Hematopoietic multipotent progenitor cell treated with erythropoietin and hydrocortisone succinate and interleukin-3 and kit ligand, for 8 days (in vitro differentiated cells): Measurements from ENCODE around the gene ANKRD11.
A peak's percentile ranks its signal among the peaks of the same experiment; 100 is the strongest.

Experiments
- DNase-seq: peaks from one replicate; pipeline ENCODE4 v3.0.0-alpha.2; 2015

The ANKRD11 gene

DNA sequence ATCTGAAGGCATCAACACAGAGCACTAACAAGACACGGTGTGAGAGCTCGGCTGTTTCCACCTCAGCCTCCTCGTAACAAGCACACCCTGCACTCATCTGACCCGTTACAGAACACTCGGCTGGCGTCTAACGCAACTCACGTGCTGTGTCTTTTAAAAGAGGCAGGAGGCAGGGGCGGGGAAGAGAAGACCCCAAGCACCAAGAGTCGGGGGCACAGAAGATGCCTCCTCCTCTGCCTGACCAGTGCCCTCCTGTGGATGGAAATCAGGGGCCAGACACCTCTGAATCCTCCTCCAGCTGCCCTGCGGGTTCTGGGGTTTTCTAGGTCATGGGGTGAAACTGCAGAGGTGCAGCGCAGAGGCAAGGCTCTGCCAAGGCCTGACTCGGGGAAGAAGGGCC is 198.6 kb downstream of the ANKRD11 start:
- DNase-seq: no peak

DNA sequence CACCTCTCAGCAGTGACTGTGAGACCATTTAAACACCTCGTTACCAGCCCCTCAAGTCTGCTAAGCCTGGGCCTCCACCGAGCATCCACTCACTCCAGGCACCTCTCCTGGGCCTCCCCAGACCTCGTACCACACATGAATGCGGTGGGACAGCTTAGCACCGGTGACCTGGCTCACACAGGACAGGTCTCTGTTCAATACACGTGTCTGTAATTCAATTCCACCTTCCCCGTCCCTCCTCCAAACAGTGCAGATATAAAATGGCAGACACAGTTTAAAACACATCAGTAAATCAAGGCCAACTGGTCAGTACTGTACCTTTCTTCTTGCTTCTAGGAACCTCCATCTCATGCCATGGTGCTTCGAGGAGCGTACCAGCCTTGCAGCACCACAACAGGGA is 199.0 kb downstream of the ANKRD11 start:
- no peak for DNase-seq

DNA sequence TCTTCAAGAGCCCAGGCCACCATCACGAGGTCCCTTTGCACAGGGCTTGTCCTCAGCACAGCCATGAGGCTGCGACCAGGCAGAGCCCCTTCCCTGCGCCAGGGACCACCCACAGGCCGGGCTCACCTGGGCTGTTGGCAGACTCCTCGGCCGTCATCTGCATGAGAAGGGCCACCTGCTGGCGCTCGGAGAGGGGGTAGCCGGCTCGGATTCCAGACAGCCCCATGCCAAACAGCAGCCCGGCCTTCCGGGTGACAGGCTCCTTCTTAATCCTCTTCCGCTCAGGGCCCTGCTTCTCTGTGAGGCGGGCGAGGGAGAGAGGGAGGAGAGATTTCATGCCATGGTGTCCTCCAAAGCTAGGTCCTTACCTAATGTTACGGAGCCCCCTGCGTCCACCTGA is 199.5 kb downstream of the ANKRD11 start:
- DNase-seq: no peak

DNA sequence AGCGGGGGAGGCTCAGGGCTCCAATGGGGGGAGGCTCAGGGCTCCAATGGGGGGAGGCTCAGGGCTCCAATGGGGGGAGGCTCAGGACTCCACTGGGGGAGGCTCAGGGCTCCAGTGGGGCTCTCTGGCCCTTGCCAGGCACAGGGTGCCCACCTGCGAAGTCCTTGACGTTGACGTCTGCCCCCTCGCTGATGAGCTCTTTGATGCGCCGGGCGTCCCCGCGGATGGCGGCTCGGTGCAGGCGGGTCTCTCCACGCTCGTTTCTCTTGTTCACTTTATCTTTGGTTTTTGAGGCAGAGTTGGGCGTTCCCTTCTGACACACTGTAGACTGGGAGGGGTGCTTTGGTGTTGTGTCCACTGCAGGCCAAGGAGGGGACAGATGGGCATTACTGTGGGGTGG is 199.9 kb downstream of the ANKRD11 start:
- DNase-seq: no peak

DNA sequence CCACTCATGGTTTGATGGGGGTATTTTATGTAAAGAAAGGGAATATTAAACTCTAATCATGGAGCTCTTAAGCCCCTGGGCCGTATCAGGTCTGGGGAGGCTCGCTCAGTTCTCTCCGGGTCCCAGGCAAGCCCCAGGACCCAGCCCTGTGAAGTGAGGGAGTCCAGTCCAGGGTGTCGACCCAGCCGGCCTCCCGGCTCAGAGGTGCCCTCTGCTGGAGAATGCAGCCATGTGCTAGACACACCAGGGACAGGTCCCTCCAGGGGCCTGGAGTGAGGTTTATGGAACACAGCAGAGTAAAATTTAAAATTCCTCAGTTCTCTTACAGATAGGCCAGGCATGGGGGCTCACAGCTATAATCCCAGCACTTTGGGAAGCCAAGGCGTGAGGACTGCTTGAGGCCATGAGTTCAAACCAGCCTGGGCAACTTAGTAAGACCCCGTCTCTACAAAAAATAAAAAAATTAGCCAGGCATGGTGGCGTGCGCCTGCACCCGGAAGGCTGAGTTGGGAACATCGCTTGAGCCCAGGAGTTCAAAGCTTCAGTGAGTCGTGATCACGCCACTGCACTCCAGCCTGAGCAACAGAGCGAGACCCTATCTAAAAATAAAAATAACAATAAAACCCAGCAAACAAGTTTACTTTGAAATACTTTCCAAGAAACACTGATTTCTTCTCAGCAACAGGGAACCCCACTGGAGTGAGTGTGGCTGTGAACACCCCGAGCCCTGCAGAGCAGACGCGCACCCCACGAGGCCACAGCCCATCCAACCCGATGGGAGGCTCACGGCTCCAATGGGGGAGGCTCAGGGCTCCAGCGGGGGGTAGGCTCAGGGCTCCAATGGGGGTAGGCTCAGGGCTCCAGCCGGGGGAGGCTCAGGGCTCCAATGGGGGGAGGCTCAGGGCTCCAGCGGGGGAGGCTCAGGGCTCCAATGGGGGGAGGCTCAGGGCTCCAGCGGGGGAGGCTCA is 200.6 kb downstream of the ANKRD11 start:
- DNase-seq: peak; percentile 74

DNA sequence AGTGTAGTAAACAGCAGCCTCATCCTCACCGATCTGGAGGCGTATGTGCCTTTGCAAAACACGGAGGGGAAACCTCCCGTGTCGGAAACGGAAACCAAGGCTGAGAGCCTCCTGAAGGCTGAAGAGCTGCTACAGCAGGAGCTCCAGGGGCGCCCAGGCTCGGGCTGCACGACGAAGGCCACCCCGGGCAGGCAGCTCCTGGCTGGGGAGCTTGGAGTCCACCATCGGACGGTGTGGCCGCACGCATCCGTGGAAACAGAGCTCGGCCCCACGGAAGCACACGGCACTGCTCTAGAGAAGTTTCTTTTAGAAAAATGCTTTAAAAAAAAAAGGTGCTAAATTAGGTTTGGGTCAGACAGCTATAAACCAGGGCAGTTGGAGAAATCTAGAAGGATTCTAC is 201.4 kb downstream of the ANKRD11 start:
- DNase-seq: no peak

DNA sequence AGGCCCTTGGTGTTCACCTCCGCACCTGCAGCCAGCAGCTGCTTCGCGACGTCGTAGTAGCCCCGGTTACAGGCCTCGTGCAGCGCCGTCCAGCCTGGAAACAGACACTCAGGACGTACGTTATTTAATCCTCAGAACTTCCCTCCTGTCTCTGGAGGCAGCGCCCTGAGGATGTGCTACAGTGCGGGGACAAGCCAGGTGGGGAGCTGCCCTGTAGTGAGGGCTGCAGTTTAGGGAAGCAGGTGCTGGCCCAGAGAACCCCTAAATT is 201.8 kb downstream of the ANKRD11 start:
- DNase-seq: no peak

DNA sequence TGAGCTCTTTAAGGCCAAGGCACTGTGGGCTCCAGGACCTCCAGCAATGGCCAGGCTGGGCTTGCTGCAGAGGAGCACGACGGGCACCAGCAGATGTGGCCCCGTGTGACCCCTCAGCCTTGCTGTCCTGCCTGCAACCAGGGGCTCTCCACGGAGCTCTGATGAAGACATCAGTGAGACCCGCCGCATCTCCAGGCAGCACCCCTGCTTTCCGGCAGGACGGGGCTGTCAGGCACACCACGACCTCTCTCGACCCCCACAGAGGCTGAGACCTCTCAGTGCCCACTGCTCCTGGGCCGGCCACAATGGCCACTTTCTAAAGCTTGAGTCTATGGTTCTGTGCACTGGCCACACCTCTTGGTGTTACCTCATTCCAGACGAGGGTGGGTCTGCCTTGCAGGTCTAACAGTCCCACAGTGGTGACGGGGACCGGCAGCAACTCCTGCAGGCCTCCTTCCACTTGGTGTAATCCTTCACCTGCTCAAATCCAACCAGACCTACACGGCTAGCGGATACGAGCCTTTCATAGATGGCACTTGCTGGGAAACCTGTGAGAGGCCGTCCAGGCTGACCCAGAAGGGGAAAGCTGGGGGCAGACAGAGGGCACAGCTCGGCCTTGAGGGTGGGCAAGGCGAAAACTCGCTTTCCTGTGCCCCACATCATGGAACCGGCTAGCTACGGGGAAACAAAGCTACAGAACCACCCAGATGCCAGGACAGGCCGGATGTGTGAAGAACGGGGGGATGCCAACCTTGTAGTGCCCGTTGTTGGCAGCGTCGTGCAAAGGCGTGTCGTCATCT is 202.4 kb downstream of the ANKRD11 start:
- no peak for DNase-seq

DNA sequence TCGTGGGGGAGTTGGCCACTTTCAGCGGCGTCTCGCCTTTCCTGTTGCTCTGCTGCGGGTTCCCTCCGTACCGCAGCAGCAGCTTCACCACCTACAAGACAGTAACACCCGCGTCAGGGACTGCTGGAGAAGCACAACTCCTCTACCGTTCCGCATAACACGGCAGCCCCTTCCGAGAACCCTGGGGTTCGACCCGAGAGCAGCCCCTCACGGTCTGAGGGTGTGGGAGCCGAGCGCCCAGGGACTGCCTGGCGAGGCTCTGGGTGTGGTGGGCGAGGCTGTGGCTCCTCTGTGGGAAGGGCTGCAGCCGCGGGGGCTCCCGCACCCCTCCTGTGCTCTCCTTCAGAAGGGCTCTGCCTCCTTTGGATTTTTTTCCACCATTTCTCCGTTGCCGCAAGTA is 204.3 kb downstream of the ANKRD11 start:
- DNase-seq: no peak

DNA sequence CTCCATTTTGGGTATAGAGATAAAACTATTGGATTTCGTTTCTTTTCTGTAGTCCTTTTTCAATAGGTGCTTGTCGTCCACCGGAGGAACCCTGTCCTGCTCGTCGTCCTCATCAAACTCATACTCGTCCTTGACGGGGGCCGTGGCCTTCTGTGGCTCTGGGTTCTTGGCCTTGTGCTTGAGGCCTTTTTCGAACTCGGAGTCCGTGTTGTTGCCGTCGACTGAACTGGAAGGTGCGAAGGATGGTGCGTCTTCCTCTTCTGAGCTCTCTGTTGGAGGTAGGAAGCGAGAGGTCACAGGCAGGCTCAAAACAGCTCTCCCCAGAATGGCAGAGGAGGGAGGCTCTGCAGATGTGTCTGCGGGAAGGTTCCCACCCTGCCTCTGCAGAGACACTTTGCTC is 205.0 kb downstream of the ANKRD11 start:
- no peak for DNase-seq

DNA sequence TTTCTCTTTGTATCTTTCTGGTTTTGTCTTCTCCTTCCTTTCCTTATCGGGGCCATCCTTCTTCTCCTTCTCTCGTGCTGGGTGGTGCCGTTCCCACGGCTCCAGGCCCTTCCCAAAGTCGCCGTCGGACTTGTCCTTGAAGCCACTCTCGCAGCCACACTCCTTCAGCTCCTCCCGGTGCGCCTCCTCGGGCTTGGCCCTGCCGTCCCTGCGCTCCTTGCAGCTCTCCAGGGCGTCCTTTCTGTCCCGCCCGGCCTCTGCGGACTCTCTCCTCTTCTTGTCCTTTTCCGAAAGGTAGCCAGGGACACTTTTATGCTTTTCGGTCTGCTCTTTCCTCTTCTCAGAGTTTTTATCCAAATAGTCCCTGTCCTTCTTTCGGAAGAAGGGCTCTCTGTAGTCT is 206.9 kb downstream of the ANKRD11 start:
- no peak for DNase-seq

DNA sequence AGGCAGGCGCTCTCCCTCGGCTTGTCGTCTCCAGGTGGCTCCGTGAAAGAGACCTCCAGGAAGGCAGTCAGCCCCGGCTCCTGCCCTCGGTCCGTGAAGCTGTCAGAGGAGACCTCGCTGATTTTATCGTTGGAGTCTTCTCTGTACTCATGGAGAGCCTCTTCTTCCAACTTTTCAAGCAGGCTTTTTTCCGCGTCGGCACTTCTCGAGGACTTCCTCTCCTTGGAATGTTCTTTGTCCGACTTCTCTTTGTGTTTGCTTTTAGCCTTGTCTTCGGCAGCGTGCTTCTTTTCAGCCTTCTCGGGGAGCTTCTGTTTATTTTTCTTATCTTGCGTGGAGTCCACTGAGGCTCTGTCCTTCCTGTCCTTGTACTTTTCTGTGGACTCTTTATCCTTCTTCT is 207.8 kb downstream of the ANKRD11 start:
- DNase-seq: no peak

DNA sequence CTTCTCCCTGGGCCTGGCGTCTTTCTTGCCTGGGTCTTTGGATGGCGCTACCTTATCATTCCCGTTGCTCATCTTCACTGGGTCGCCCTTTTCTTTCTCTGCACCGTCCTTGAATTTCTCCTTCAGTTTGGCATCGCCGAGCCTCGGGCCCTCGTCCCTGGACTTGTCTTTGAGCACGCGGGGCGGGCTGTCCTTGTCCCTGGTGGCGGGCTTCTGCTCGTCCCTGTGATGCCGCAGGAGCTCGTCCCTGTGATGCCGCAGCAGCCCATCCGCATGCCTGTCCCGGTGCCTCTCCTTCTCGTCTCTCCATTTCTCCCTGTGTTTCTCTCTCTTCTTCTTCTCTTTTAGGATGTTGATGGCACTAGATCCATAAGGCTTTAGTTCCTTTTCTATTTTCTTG is 208.5 kb downstream of the ANKRD11 start:
- no peak for DNase-seq

DNA sequence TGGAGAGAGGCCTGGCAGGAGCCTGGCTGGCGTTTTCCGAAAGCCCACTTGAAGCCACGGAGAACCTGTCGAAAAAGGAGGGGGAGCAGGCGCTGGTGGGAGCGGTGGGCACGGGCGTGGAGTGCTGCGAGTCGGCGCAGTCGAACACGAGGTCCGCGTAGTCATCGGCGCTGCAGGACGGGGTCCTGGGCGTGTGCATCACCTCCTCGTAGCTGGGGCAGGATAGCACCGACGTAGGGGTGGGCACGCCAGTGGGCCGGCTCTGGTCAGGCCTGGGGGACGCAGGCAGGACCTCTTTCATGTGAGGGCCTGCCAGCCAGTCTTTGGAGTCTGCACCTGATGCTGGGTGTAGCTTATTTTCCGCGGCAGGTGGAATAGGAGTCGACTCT is 209.2 kb downstream of the ANKRD11 start:
- no peak for DNase-seq

DNA sequence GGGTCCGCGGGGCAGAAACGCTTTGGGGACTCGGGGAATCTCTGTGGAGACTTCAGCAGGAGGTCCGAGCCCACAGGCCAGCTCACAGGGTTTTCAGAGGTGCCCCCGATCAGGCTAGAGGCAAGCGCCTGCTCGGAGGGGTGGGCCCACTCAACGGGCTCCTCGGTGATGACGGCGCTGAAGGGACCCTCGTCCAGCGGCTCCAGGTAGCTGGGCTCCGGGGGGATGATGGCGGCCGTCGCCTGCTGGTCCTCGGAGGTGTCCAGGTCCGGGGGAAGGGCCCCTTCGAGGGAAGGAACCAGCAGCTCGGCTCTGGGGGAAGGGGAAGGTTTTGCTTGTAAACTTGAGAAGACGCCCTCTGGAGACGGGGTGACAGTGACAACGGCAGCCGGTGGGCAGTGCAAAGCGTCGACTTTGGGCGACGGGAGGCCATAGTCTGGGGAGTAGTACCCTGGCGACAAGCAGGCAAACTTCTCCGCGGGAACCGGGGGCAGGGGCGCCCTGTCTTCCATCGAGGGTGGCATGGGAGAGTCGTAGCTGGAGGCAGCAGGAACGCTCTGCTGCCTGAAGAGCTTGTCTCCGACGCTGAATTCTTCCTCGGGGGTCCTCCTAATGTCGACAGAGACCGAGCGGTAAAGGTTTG is 209.7 kb downstream of the ANKRD11 start:
- DNase-seq: no peak

DNA sequence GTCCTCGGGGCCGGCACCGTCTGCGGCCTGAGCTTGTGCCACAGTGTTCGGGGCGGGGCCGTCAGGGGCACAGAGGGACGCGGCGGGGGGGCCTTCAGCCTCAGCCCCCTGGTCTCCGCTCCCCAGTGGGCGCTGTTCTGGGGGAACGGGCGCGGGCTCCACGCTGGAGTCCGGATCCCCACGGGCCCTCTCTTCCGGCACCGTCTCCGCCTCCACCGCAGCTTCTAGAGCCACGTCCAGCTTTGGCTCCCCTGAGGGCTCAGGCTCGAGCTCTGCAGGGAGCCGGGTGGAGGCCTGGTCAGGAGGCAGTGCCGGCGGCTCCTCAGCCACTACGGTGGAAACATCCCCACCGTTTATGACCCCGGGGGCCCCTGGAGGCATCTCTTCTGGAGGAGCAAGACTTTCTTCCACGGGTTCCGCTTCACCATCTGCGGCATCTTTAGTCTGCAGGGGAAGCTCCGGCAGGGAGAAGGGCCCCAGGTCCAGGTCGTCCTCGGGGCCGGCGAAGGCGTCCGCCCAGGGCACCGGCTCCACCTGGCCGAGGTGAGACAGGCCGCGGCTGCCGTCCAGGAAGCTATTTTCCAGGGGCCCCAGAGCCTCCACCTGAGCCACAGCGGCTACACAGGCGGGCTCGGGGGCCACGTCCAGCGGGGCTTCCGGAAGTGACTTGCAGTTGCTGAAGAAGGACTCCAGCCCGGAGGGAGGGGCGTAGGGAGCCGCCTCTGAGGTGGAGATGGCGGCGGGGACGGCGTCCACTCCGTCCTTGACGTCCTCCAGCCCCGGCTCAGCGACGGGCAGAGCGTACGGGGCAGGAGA is 210.5 kb downstream of the ANKRD11 start:
- no peak for DNase-seq

DNA sequence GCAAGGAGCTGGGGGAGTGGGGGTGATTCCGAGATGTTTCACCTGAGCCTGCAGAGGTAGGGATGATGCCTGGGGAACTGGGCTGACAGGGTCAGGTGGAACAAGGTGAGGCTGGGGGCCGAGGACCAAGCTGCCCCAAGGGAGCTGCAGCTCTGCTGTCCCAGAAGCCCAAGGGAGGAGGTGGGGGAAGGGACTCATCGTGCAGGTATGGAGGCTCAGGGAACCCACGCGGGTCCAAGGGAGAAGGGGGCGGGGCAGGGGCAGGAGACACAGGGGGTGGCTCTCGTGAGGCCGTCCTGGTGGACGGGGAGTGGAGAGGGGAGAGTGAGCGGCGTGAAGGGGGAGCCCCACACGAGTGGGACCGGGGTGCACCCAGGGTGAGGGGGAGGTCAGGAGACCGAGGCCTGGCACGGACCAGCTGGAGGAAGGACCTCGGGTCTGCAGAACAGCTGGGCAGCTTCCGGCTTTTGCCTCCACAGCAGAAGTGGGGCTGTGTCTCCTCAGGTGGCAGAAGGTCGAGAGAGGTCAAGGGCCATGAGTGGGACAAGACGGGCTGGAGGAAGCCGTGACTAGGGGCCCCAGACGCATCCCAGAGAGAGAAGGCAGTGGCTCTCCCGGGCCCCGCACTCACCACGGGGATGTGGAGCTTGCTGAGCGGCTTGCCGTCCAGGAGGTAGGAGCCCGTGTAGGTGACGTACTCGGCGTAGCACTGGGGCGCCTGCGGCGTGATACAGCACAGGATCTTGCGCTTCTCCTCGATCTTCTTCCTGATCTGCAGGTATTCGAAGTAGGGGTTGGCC is 211.7 kb downstream of the ANKRD11 start:
- DNase-seq: no peak

DNA sequence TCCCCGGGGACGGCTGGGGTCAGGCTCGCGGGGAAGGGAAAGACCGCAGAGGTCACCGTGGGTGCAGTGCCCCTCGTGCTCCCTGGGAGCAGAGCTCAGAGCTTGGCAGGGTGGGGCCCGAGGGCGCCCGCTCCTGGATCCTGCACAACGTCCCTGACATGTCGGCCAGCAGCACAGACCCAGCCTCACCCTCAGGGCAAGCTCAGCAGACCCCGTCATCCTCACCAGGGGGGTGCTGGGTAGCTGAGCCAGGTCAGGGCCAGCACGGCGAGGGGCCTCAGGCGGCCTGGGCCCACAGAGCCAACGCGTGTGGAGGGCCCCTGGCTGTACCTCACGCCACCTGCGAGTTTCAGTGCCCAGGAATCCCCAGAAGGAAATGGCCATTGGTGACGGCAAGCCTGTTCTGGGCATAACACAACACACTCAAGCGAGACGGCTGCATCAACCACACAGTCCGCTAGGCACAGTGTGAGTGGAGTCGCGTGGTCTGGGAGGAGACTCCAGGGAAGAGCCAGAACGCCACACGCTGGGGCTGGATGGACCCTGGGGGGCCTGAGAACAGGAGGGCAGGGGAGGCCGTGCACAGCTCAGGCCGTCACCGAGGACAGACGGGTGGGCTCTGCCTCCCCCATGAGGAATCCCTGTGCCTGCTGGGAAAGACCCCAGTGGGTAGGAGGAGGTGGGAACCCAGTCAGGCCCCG is 212.6 kb downstream of the ANKRD11 start:
- DNase-seq: no peak

DNA sequence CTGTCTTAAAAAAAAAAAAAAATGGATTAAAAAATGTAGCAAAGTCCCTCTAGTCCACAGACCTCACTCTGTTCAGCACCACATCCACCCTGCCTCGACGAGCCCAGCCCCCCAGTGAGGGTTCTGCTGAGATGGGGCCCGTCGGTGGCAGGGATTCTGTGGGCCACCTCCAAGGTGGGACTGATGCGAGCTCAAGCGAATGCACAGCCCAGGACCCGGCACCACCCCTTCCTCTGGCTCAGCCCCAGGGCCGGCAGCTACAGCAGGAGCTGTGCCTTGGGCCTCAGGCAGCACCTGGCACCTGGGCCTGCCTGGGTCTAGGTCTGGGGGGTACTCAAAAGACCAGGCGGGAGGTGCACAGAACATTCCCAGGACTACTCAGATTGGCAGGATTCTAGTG is 213.3 kb downstream of the ANKRD11 start:
- DNase-seq: no peak

DNA sequence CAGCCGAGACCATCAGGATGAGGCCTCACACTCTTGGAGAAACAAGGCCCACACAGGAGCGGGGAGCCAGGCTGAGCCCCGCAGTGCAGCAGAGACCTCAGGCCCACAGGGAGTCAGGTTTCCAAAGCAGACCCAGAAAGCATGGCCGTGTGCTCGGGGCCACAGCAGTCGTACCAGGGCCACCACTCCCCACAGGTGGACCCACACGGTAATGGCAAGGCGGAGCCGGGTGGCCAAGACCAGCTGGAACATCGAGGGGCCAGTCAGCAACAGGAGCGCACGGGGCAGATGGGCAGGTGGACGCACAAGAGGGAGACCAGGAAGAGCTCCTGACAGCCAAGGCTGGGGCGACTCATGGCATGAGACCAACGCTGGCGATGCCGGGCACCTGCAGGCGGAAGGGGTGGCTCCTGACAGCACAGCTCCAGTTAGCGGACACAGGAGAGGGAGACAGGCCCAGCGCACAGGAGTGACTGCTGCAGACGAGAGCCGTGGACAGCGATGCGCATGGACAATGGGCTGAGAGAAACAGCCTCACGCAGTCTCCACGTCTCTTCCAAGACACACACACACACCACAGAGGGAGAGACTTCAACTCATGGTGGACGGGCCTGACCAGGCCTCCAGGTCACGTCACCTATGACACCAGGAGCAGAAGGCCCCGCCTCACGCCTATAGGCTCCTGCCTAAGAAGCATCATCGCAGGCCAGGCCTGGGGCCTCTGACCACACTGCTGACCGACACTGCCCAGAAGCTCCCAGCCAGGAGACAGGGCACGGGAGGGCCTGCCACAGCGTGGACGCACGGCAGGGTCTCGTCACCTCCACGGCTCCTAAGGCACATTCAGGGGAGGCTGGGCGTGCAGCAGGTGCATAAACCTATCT is 214.3 kb downstream of the ANKRD11 start:
- no peak for DNase-seq

DNA sequence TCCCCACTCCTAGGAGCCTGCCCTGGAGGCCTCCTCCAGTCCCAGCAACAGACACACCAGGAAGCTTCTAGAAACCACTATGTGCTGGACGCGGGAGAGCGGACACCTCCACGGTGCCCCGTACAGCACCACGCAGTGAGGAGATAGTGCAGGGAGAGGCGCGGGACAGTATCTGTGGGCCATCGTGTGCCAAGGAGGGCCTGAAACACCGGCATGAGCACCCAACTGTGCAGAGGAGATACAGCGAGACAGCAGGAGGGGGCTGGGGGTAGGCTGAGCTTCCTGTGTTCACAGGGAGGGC is 215.1 kb downstream of the ANKRD11 start:
- no peak for DNase-seq
